Liver (tissue), 9 donors: ENCODE measurements around the gene LPIN3. TPM values are rescaled to one million over a fixed set of nuclear protein-coding genes. Genes with fewer than 3 reads are reported as not detected.

Experiments used
- DNase-seq: peaks from one replicate; pipeline ENCODE4 v3.0.0-alpha.2; 2017; ENCODE audit warnings: low spot score
- H3K27ac ChIP-seq, 2 donors: one replicate each; pipeline ENCODE4 v1.7.0; 2013; ENCODE audit warnings: inconsistent platforms in 2 of 2, low read length in 2 of 2, control low read depth in 1 of 2, low read depth in 1 of 2, mild to moderate bottlenecking in 1 of 2
- H3K27me3 ChIP-seq, 4 donors: one replicate each; pipeline versions ENCODE4 v1.6.1 to v1.7.0; 2013; ENCODE audit warnings: low read length in 3 of 4, inconsistent platforms in 1 of 4, mild to moderate bottlenecking in 1 of 4, moderate library complexity in 1 of 4; ENCODE audit not compliant: control insufficient read depth in 4 of 4, insufficient read depth in 4 of 4
- H3K36me3 ChIP-seq, 4 donors: one replicate each; pipeline versions ENCODE4 v1.6.1 to v1.7.0; 2013; ENCODE audit warnings: low read length in 3 of 4, mild to moderate bottlenecking in 3 of 4, low read depth in 1 of 4, moderate library complexity in 1 of 4; ENCODE audit not compliant: control insufficient read depth in 4 of 4, insufficient read depth in 3 of 4
- H3K4me1 ChIP-seq, 4 donors: one replicate each; pipeline versions ENCODE4 v1.6.1 to v1.7.0; 2013; ENCODE audit warnings: low read length in 3 of 4, mild to moderate bottlenecking in 3 of 4, moderate library complexity in 1 of 4; ENCODE audit not compliant: control insufficient read depth in 4 of 4, insufficient read depth in 4 of 4
- H3K4me3 ChIP-seq, 3 donors: one replicate each; pipeline versions ENCODE4 v1.6.1 to v1.7.0; 2013; ENCODE audit warnings: low read length in 3 of 3, control low read depth in 1 of 3, low read depth in 1 of 3, mild to moderate bottlenecking in 1 of 3
- H3K9ac ChIP-seq, 2 donors: one replicate each; pipeline ENCODE4 v1.7.0; 2013; ENCODE audit warnings: low read length in 2 of 2, mild to moderate bottlenecking in 2 of 2, moderate library complexity in 2 of 2, control low read depth in 1 of 2, low read depth in 1 of 2
- H3K9me3 ChIP-seq, 4 donors: one replicate each; pipeline versions ENCODE4 v1.6.1 to v1.7.0; 2013; ENCODE audit warnings: low read length in 3 of 4; ENCODE audit not compliant: control insufficient read depth in 4 of 4
- CTCF ChIP-seq: fragments of 150-350 bp; IDR thresholded peaks from 2 replicates; pipeline ENCODE4 v1.5.1; 2017; ENCODE audit warnings: improper control_type of control experiment, low read depth, low read length; ENCODE audit not compliant: missing input control
- EGR1 ChIP-seq, 2 donors: IDR thresholded peaks; 2 replicates each; pipeline ENCODE4 v1.6.1; 2016 to 2018; ENCODE audit warnings: antibody characterized with exemption in 2 of 2, low read depth in 2 of 2
- FOXA1 ChIP-seq: IDR thresholded peaks from 2 replicates; pipeline ENCODE4 v1.6.1; 2016; ENCODE audit warnings: antibody characterized with exemption
- FOXA2 ChIP-seq: IDR thresholded peaks from 2 replicates; pipeline ENCODE4 v1.6.1; 2016; ENCODE audit warnings: antibody characterized with exemption
- GABPA ChIP-seq, 2 donors: IDR thresholded peaks in 1 of 2; conservative IDR thresholded peaks in 1 of 2; 2 replicates each; pipeline ENCODE4 v1.6.1; 2016; ENCODE audit warnings: antibody characterized with exemption in 2 of 2, mild to moderate bottlenecking in 1 of 2, moderate library complexity in 1 of 2
- HNF4A ChIP-seq, 2 donors: conservative IDR thresholded peaks; 2 replicates each; pipeline ENCODE4 v1.6.1; 2016; ENCODE audit warnings: antibody characterized with exemption in 2 of 2, mild to moderate bottlenecking in 2 of 2
- HNF4G ChIP-seq: IDR thresholded peaks from 2 replicates; pipeline ENCODE4 v1.6.1; 2016; ENCODE audit warnings: antibody characterized with exemption
- JUND ChIP-seq, 2 donors: IDR thresholded peaks; 2 replicates each; pipeline ENCODE4 v1.6.1; 2016; ENCODE audit warnings: antibody characterized with exemption in 2 of 2
- NR2F2 ChIP-seq: IDR thresholded peaks from 2 replicates; pipeline ENCODE4 v1.6.1; 2016; ENCODE audit warnings: antibody characterized with exemption
- RAD21 ChIP-seq, 2 donors: IDR thresholded peaks; 2 replicates each; pipeline ENCODE4 v1.6.1; 2016; ENCODE audit warnings: antibody characterized with exemption in 2 of 2, mild to moderate bottlenecking in 2 of 2
- REST ChIP-seq: IDR thresholded peaks from 2 replicates; pipeline ENCODE4 v1.6.1; 2016; ENCODE audit warnings: antibody characterized with exemption, mild to moderate bottlenecking
- RXRA ChIP-seq, 2 donors: IDR thresholded peaks; 2 replicates each; pipeline ENCODE4 v1.6.1; 2017 to 2018; ENCODE audit warnings: antibody characterized with exemption in 2 of 2, mild to moderate bottlenecking in 1 of 2
- SP1 ChIP-seq: IDR thresholded peaks from 2 replicates; pipeline ENCODE4 v1.6.1; 2018; ENCODE audit warnings: antibody characterized with exemption, mild to moderate bottlenecking
- TAF1 ChIP-seq: conservative IDR thresholded peaks from 2 replicates; pipeline ENCODE4 v1.6.1; 2016; ENCODE audit warnings: antibody characterized with exemption, mild to moderate bottlenecking
- YY1 ChIP-seq: IDR thresholded peaks from 2 replicates; pipeline ENCODE4 v1.6.1; 2016; ENCODE audit warnings: antibody characterized with exemption, mild to moderate bottlenecking
- ZBTB33 ChIP-seq: IDR thresholded peaks from 2 replicates; pipeline ENCODE4 v1.6.1; 2016; ENCODE audit warnings: antibody characterized with exemption
- WGBS: extraction: QIAGEN DNeasy Blood & Tissue Kit; methylation state at CpG from one replicate; pipeline ENCODE4 v1.1.7; 2013; 5-methylcytosine and 5-hydroxymethylcytosine counted together
- polyA plus RNA-seq, 2 donors: library from polyadenylated mRNA; stranded (reverse) in 1 of 2; unstranded in 1 of 2; fragments of 200-250 nt in 1 of 2; fragments of >200 nt in 1 of 2; fragmentation: Nextera tagmentation in 1 of 2; extraction: Ambion mirVana in 1 of 2; gene quantifications; one replicate each; pipeline versions ENCODE4 v1.2.1 to v1.2.3, GENCODE V29; 2013 to 2015
- total RNA-seq, 2 donors: library from RNA; depleted of rRNA; stranded (reverse); fragments of >200 nt; gene quantifications; one replicate each; pipeline ENCODE4 v1.2.3, GENCODE V29; 2014
- TF ChIP-seq, protein P1 (sequence below): IDR thresholded peaks from 2 replicates; pipeline ENCODE4 v1.6.1; 2016; ENCODE audit warnings: antibody characterized with exemption
- TF ChIP-seq, protein P2 (sequence below): IDR thresholded peaks from 2 replicates; pipeline ENCODE4 v1.6.1; 2016; ENCODE audit warnings: antibody characterized with exemption
- donor health status: healthy.
- donor health status: healthy.
- donor health status: healthy.
- donor health status: healthy.
- donor health status: healthy.

The LPIN3 gene
- total and polyA plus RNA-seq, 4 donors, result 1.5 to 32.4 (median 13.4) TPM

DNA sequence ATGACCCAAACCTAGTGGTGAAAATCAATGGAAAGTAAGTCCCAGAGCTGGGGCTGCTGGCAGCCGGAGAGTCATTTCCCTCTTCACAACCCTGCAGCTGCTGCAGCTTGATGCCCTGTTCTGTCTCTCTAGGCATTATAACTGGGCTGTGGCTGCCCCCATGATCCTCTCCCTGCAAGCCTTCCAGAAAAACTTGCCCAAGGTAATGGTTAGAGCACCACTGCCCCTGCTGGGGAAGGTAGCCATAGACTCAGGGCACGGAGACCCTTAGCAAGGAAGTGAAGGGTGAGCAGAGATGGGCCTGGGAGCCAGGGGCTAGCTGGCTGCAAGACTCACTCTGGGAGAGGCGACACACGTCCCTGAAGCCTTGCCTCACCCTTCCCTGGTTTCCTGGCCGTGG lies 12.0 kb downstream of the LPIN3 start:
- Histone ChIP-seq H3K4me3 (no peak overlapping the region), H3K9ac (no peak overlapping the region), H3K27me3 (no peaks in the 10 kb centered on the region), H3K4me1 (no peaks in the 10 kb centered on the region), H3K9me3 (no peaks in the 10 kb centered on the region), H3K36me3 (peaks cover 5 to 68% (median 22%) of the 10 kb centered on the region in 4 donors), H3K27ac (no peak overlapping the region)
- WGBS, result 88% methylated on average over 5 of the region's 5 CpGs
- DNase-seq, result no peak
- TF ChIP-seq HNF4A (conservative IDR thresholded peaks at IDR 0.05) (no peak), TAF1 (no peak), RXRA (IDR thresholded peaks at IDR 0.05) (no peak), GABPA (IDR thresholded peaks at IDR 0.05 in 1 of 2, conservative IDR thresholded peaks at IDR 0.05 in 1 of 2) (no peak), SP1 (no peak), CTCF (no peak), EGR1 (IDR thresholded peaks at IDR 0.05; ENCODE audit: low read depth in 2 of 2) (no peak), REST (no peak), YY1 (no peak)

GRCh38 chr20:41353530-41353929 lies 12.9 kb downstream of the LPIN3 start:
- DNase-seq, result no peak
- no peaks in the 10 kb centered on the region for H3K27me3 ChIP-seq
- H3K4me3 ChIP-seq, result no peak overlapping the region
- H3K9ac ChIP-seq, result no peak overlapping the region
- H3K4me1 ChIP-seq, result peaks cover 4 to 8% (median 6%) of the 10 kb centered on the region in 4 donors
- H3K36me3 ChIP-seq, result peaks cover 5 to 60% (median 21%) of the 10 kb centered on the region in 4 donors
- no peak overlapping the region for H3K27ac ChIP-seq
- H3K9me3 ChIP-seq, result no peaks in the 10 kb centered on the region
- TF ChIP-seq HNF4G (no peak), REST (no peak), JUND (IDR thresholded peaks at IDR 0.05) (no peak), SP1 (no peak), FOXA2 (no peak), NR2F2 (no peak), FOXA1 (no peak), RXRA (IDR thresholded peaks at IDR 0.05) (no peak), HNF4A (conservative IDR thresholded peaks at IDR 0.05) (no peak), GABPA (IDR thresholded peaks at IDR 0.05 in 1 of 2, conservative IDR thresholded peaks at IDR 0.05 in 1 of 2) (no peak), ZBTB33 (no peak), EGR1 (IDR thresholded peaks at IDR 0.05; ENCODE audit: low read depth in 2 of 2) (no peak), TAF1 (no peak), YY1 (no peak), RAD21 (IDR thresholded peaks at IDR 0.05) (no peak), CTCF (no peak)
- TF ChIP-seq, protein P1, sequence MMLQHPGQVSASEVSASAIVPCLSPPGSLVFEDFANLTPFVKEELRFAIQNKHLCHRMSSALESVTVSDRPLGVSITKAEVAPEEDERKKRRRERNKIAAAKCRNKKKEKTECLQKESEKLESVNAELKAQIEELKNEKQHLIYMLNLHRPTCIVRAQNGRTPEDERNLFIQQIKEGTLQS, result no peak
- TF ChIP-seq, protein P2, sequence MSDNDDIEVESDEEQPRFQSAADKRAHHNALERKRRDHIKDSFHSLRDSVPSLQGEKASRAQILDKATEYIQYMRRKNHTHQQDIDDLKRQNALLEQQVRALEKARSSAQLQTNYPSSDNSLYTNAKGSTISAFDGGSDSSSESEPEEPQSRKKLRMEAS, result no peak
